ENCODE measurements around the gene EIF2B4.
"Not testable (repeated sequence)": the region's sequence is repeated elsewhere in the genome, so short reads cannot be mapped to it uniquely, and the experiment has no call there.

Gene EIF2B4

DNA sequence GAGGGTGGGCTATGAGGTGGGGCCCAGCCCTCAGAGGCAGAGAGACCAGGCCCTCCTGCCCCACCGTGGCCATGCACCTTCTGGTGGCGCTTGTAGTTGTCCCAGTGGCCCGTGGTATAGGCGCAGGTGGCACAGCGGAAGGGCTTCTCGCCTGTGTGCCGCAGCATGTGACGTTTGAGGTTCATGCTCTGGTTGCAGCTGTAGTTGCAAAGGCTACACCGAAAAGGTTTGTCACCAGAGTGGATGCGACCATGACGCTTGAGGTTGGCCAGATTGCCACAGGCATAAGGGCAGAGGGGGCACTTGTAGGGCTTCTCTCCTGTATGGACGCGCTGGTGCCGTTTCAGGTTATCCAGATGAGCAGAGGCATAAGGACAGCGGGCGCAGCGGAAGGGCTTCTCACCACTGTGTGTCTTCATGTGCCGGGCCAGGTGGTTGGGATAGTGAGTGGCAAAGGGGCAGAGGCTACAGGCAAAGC lies 7.5 kb upstream of the EIF2B4 start:
- DNase-seq = no peak

DNA sequence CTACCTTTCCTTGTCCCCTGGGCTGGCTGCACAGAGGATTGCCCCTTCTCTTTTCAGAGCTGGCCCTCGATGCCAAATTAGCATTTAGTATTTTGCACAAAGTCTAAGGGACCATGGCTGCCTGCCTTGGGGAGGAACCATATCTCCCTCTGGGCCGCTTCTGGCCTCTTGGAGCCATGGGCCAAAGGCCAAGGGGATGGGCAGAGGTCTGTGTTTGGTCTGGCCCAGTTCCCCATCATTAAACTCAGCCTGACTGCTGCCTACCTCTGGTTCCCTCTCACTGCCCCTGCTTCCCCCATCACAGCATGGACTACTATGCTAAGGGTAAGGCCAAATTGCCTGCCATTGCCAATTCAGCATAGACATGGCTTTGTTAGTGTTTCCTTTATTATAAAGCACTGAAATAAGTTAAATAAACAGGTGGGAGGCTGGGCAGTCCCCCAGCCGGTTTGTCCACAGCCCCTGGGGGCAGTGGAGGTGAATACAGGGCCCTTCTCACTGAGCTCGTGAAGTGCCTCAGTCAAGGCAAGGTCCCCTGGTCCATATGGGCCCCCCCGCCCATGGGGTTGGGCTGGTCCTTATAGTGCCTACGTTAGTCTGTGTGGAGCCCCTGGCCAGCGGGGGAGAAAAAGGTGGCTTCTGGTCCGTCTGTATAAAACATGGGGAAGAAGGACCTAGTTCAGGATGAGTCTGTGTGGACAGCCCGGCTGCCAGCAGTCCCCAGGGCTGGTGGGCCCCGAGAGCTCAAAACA lies 6.9 kb upstream of the EIF2B4 start:
- DNase-seq = no peak

DNA sequence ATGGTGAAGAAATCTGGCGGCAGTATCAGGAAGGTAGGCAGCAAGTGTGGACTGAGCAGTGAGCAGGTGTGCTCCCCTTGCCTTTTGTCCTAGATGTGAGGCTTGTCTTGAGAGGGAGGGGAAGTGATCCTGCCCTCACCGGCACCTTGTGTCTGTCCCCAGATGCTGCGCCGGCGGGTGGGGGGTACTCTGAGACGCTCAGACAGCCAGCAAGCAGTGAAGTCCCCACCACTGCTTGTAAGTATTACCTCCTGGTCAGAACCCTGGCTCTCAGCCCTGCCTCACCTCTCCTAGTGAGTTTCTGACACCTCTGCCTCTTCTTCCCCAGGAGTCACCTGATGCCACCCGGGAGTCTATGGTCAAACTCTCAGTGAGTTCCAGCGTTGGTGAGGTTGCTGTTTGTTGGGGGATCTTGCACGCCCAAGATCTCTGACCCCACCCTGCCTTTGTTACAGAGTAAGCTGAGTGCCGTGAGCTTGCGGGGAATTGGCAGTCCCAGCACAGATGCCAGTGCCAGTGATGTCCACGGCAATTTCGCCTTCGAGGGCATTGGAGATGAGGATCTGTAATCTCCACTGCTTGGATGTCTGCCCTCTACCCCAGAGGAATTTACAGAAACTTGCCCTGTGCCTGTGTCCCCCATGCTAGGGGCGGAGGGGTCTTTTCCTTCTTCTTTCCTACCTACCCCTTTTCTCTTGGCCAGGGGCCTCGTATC lies 6.2 kb upstream of the EIF2B4 start:
- DNase-seq = no peak

DNA sequence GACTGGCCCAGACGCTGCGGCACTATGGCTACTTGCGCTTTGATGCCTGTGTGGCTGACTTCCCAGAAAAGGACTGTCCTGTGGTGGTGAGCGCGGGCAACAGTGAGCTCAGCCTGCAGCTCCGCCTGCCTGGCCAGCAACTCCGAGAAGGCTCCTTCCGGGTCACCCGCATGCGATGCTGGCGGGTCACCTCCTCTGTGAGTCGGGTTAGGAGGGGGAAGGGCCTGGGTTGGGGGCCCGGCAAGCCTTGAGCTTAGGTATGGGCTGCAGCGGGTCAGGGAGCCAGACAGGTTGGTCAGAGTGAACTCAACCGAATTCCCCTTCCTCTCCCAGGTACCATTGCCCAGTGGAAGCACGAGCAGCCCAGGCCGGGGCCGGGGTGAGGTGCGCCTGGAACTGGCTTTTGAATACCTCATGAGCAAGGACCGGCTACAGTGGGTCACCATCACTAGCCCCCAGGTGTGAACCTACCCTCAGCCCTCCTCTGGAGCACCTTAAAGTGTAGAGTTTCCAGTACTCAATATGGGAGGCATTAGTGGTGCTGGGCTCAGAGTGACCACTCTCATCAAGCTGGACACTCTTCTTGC lies 5.5 kb upstream of the EIF2B4 start:
- no peak for DNase-seq

DNA sequence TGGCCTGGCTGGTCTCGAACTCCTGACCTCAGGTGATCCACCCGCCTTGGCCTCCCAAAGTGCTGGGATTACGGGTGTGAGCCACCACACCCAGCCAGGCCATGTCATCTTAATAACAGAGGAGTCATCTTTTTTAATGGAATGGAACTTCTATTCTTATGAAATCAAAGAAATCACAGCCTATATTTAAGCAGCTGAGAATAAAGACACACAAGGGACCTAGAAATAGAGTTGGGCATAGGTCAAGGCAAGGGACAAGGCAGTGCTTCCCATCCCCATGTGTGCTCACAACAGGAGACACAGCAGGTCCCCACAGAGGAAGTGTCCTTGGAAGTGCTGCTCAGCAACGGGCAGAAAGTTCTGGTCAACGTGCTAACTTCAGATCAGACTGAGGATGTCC lies 3.4 kb upstream of the EIF2B4 start:
- no peak for DNase-seq

DNA sequence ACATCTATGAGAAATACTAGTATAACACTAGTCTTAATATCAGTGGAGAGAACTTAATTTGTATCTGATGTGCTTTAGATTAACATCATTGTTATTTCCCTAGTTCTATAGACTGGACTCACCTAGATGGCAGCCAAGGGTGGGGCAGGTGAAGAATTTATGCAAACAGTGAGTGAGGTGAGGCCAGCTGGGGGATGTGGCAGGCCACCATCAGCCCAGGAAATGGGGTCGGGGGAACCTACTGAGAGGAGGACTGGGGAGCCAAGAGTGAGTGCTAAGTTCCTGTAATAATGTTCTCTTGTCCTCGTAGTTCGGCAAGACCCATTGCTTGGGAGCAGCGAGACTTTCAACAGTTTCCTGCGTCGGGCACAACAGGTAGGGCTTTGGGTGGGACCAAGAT lies 2.8 kb upstream of the EIF2B4 start:
- DNase-seq = no peak

DNA sequence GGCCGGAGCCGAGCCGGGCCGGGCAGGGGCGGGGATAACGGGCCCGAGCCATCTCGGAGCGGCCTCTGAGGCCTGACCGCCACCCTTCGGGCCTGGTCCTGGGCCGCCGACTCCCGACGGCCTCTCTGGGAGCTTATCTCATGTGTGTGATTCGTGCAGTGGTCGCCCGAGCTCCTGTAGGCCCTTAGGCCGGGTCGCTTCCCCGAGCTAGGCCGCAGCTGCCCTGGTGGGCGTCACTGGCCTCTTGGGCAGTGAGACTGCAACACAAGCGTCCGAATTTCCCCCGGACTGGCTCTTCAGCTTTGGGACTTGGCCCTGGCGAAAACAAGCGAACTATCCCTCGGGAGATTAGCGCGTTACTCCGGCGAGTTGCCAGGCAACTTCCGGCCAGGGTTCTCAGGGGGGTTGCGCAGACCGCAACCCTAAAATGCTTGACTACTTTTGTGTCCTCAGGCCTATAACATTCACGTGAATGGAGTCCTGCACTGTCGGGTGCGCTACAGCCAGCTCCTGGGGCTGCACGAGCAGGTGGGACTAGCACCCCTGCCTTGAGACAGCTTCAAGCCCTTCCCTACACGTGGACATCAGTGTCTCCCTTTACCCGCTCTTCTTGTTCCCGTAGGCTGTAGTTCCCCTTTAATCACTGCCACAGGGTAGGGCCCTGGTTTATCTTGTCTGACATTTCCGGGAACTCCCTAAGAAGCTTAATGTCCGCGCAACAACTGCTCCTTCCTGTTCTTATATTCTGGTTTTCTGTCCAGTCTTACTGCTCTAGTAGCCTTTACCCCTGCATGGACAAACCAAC lies 880 bp upstream of the EIF2B4 start:
- peak; percentile 92 to 94 for DNase-seq

DNA sequence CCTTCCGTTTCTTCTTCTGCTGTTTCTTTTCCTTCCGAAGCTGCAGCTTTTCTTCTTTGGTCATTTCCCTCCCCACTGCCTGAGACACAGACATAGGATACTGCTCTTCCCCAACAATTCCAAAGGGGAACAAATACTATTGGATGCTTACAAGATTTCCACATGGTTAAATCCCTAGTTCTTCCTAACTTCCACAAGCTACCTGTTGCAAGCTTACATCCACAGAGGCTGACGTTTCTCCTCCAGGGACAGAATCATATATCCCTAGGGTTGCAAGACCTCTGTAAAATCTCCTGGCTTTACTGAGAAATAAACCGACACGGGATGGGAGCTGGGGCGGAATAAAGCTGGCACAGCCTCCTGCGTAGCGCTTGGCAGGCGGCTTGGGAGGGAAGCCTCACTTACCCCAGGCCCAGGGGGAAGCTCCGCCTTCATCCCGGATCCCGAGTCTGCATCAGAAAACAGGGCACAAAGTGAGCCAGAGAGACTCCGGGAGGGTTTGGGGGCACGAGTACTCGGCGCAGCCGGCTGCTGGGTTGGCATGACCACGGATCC lies 590 bp downstream of the EIF2B4 start:
- peak; percentile 58 to 64 for DNase-seq

DNA sequence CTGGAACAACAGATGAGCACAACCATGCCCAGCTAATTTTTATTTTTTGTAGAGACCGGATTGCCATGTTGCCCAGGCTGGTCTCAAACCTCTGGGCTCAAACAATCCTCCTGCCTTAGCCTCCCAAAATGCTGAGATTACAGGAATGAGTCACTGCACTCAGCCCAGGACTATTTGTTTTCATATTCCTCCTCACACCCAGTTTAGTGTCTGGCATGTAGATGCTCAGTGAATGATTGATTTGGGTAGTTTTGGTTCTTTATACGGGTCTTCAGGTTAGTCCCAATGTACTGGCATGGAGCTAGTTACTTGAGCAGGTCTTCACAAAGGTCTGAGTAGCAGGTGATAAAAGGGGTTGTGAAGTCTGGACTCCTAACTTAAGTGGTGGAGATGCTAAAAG lies 6.2 kb downstream of the EIF2B4 start:
- DNase-seq = no peak

DNA sequence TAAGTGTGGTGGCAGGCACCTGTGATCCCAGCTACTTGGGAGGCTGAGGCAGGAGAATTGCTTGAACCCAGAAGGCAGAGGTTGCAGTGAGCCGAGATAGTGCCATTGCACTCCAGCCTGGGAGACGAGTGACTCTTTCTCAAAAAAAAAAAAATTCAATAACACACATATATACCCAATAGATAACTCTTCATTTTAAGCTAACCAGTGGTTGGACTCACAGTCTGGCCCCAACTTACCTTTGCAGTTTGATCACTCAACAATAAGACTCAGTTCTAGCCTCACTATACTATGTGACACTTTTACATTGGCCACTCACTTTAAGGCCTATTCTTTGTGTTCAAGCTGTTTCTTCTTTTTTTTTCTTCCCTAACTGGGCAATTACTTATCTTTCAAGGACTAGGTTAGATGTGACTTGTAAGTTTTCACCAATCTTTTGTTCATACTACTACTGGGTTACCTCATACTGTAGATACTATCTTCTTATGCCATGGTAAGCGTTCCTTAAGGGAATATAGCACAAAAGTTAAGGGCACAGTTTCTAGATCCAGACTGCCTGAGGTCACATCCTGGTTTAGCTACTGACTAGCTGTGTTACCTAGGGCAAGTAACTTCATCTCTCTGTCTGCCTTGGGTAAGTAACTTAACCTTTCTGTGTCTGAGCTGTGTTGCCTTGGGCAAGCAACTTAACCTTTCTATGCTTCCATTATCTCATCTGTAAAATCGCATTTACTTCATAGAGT lies 7.3 kb downstream of the EIF2B4 start:
- DNase-seq = no peak

DNA sequence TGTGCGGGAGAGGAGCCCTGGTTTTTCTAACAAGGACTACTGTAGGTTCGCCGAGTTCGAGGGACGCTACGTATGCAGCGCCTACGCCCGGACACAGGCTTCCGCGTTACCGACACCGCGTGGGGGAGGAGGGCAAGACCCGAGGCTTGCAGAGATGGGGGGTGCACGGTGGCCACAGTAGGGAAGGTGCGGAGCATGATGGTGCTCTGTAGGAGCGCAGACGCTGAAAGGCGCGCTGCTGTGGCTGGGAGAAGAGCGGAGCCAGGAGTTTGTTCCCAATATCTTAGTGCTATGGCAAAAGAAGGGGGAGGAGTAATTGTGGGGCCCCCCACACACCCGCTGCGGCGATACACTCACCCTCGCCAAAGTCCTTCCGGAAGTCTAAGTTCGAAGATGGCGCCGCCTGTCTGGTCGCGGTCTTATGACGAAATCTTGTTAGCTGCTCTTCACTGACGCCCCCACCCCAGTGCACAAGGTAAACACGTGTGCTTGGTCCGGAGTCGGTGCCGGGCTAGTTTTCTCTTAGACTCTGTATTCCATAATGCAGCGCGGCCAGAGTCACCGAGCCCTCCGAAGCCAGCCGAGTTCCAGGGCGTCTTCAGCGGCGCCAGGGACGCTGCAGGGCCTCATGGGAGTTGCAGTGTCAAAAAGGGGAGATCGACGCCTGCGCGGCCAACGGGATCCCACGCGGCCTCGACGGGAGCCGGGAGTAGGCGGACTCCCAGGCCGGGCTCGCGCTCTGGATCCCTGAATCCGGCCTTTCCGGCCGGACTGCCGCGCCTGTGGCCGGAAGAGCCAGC lies 13.6 kb downstream of the EIF2B4 start, which contains the start of gene GTF3C2:
Gene GTF3C2 (minus strand): TSS at position 383 of the 800 bp plus-strand sequence. CDS start 13,210 bp downstream, outside the sequence.
- DNase-seq = peak; percentile 94 to 95

DNA sequence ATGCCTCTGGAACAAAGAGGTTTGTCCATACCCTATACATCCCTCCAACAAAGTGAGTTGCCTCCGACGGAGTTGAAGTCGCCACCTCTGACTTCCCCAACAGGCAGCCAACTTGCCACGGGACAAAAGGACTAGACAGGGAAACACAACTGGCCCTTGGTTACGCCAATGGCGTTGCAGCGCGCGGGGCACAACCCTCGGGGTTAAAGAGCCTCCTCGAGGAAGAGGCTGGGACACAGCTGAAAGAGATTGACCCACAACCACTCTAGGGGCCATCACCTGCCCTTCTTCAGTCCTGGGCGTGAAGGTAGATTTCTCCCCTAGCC lies 14.1 kb downstream of the EIF2B4 start:
- DNase-seq = peak; percentile 62 to 68

DNA sequence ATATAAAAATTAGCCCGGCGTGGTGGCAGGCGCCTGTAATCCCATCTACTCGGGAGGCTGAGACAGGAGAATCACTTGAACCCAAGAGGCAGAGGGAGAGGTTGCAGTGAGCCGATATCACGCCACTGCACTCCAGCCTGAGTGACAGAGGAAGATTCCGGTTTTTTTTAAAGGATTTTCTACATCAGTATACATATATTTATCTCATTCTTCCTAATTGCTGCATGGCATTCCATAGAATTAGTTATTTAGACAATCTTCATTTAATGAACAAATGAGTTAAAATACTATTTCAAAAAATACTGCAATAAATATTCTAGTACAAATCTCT lies 15.6 kb downstream of the EIF2B4 start:
- DNase-seq = no peak

DNA sequence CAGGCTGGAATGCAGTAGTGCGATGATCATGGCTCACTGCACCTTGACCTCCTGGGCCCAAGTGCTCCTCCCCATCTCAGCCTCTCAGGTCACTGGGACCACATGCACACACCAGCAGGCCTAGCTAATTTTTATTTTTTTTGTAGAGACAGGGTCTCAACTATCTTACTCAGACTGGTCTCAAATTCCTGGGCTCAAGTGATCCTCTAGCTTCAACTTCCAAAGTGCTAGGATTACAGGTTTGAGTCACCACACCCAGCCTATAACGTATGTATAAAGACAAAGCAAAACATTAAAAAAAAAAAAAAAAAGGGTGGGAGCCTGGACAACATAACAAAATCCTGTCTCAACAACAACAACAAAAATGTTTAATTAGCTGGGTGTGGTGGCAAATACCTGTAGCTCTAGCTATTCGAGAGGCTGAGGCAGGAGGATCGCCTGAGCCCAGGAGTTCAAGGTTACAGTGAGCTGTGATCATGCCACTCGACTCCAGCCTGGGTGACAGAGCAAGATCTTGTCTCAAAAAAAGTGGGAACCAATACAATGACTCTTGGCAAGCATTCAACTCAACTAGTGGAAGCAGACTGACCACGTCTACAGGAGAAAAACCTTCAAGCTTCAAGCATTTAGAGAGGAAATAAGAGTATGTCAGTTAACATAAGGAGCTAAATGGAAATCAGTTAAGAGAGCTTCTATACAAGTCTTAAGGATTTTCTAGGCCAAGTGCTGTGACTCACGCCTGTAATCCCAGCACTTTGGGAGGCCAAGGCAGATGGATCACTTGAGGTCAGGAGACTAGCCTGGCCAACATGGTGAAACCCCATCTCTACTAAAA lies 16.2 kb downstream of the EIF2B4 start:
- peak in 1 of 2 experiments; percentile 20 for DNase-seq

DNA sequence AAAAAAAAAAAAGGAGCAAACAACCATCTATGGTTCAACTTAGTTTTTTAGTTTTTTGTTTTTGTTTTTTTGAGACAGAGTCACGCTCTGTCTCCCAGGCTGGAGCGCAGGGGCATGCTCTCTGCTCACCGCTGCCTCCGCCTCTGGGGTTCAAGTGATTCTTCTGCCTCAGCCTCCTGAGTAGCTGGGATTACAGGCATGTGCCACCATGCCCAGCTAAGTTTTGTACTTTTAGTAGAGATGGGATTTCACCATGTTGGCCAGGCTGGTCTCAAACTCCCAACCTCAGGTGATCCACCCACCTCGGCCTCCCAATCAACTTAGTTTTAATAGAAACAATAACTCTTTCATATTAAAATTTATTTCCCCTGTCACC lies 16.8 kb downstream of the EIF2B4 start:
- DNase-seq = not testable (repeated sequence)

DNA sequence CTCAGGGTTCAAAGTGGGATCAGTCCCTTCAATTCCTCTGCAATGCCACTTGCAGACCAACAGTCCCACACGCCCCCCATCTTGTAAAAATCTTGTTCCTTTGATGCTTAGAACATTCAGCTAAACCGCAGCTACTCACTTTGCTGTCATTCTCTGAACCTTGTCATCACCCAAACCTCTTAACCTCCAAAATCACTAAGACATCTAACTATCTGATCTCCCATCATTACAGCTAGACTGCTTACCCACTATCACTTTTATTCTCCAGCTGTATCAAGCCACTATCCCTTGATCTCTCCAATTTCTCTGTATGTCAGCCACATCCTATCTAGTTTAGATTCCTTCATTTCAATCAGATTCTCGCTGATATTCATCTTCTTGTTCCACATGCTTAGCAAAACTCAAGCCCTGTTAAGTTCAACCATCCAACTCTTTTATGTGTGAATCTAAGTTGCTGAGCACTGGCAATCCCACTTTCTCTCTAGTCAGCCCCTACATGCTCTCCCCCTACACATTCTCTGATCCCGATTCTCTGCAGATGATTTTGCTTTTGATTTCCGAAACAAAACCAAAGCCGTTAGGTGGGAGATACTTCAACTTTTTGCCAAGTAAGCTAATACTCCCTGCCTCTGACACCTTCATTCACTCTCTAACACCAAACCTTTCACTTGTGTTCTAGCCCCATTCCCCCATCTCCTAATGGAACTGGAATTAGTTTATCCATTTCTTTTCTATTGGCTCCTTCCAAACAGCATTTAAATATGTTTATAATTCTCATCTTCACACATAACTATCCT lies 18.1 kb downstream of the EIF2B4 start:
- no peak for DNase-seq

DNA sequence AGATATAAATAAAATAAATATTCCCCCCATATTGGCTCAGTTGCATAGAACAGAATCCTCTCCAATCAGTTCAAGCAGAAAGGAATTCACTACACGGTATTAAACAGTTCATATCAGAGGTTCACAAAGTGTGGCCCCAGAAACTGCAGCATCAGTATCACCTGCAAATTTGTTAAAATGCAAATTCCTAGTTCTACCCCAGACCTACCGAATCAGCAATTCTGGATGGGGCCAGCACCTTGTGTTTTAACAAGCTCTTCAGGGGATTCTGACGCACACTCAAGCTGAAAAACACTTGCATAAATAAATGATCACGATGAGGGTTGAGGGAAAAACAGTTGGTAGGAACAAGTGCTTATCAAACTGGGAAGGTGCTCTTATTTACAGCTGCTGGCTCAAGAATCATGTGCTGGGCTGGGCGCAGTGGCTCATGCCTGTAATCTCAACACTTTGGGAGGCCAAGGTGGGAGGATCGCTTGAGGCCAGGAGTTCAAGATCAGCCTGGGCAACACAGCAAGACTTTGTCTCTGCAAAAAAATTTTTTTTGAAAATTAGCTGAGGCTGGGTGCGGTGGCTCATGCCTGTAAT lies 19.9 kb downstream of the EIF2B4 start:
- no peak for DNase-seq

DNA sequence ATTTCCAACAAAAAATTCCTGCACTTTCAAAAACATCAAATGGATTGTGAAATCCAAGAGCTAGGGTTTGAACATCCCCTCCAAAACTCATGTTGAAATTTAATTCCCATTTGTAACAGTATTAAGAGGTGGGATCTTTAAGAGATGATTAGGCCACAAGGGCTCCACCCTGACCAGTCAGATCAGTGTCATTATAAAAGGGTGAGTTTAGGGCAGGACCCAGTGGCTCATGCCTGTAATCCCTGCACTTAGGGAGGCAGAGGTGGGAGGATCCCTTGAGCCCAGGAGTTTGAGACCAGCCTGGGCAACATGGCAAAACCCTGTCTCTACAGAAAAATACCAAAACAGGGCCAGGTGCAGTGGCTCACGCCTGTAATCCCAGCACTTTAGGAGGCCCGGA lies 22.5 kb downstream of the EIF2B4 start:
- DNase-seq = no peak

DNA sequence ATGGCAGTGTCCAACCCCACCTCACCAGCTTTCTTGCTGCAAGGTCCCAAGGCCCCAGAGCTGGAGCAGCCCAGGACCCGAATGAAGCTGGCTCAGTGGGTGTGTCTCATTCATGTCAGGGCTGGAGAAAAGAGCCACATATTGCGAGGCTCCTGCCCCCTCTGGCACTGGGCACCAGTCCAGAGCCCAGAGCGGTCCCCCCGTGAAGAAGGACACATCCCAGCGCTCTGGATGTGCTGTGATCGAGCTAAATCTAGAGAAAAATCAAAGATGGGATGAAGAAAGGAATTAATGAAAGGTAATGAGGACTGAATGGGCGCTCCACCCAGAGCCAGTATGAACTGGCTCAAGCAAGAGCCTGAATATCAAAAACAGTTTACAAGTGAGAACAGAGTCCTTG lies 34.0 kb downstream of the EIF2B4 start:
- DNase-seq = no peak

Measured in Kasumi-1 (cell line).